PC-9 (cell line): ENCODE results near the gene PPP1R9A. TPM values are rescaled to one million over a fixed set of nuclear protein-coding genes. Genes with fewer than 3 reads are reported as not detected.

Experiments used
- BruUV-seq: library from RNA; stranded (reverse); fragments of 400-500 nt; replicated peaks from 2 replicates; lab custom pipeline; 2021; lab: Mats Ljungman, UMichigan
- CTCF ChIA-PET: fragments of 300-600 bp; sonication (Branson Sonifier 250); formaldehyde crosslinking; loops from one replicate; lab custom pipeline; 2022; ENCODE audit warnings: antibody characterized with exemption; lab: Charles Lee
- POLR2A ChIA-PET: fragments of 300-600 bp; sonication (Branson Sonifier 250); formaldehyde crosslinking; loops from one replicate; lab custom pipeline; 2022; ENCODE audit warnings: antibody characterized with exemption; ENCODE audit not compliant: unreplicated experiment; lab: Charles Lee
- DNase-seq, 2 experiments: peaks; one replicate each; pipeline versions ENCODE4 v3.0.0 to v3.0.0-alpha.2; 2015 to 2022; ENCODE audit warnings: mixed read lengths in 1 of 2
- H2AFZ ChIP-seq: fragments of 200-600 bp; sonication (generic); 2 replicates; pipeline ENCODE4 v1.8.1; 2017; ENCODE audit warnings: antibody characterized with exemption
- H3F3A ChIP-seq: fragments of 200-600 bp; sonication (generic); 2 replicates; pipeline ENCODE4 v1.8.1; 2017; ENCODE audit warnings: antibody characterized with exemption, mild to moderate bottlenecking, low read depth; ENCODE audit not compliant: insufficient read depth
- H3K27ac ChIP-seq: fragments of 200-600 bp; sonication (generic); 2 replicates; pipeline ENCODE4 v1.6.1; 2016; ENCODE audit warnings: mixed run types
- H3K27me3 ChIP-seq: fragments of 200-600 bp; sonication (generic); 2 replicates; pipeline ENCODE4 v1.6.1; 2016; ENCODE audit warnings: low read depth, mixed run types; ENCODE audit not compliant: insufficient read depth
- H3K36me3 ChIP-seq: fragments of 200-600 bp; sonication (generic); 2 replicates; pipeline ENCODE4 v1.6.1; 2016; ENCODE audit warnings: low read depth, mixed run types
- H3K4me1 ChIP-seq: fragments of 200-600 bp; sonication (generic); replicated peaks from 2 replicates; pipeline ENCODE4 v1.6.1; 2016; ENCODE audit warnings: mixed run types; ENCODE audit not compliant: insufficient read depth
- H3K4me2 ChIP-seq: fragments of 200-600 bp; sonication (generic); 2 replicates; pipeline ENCODE4 v1.6.1; 2017; ENCODE audit warnings: mixed run types
- H3K4me3 ChIP-seq: fragments of 200-600 bp; sonication (generic); 2 replicates; pipeline ENCODE4 v1.6.1; 2016; ENCODE audit warnings: mixed run types
- H3K79me2 ChIP-seq: fragments of 200-600 bp; sonication (generic); 2 replicates; pipeline ENCODE4 v1.6.1; 2017; ENCODE audit warnings: low read depth, mixed run types
- H3K9me2 ChIP-seq: fragments of 200-600 bp; sonication (generic); 2 replicates; pipeline ENCODE4 v1.8.1; 2017; ENCODE audit warnings: mild to moderate bottlenecking; ENCODE audit not compliant: insufficient read depth
- H3K9me3 ChIP-seq: fragments of 200-600 bp; sonication (generic); 2 replicates; pipeline ENCODE4 v1.8.1; 2016; ENCODE audit warnings: low read depth; ENCODE audit not compliant: insufficient read depth
- H4K20me1 ChIP-seq: fragments of 200-600 bp; sonication (generic); 2 replicates; pipeline ENCODE4 v1.8.1; 2017; ENCODE audit not compliant: insufficient read depth
- CTCF ChIP-seq: fragments of 200-600 bp; sonication (generic); conservative IDR thresholded peaks from 2 replicates; pipeline ENCODE4 v1.6.1; 2017; ENCODE audit warnings: mixed run types, antibody characterized with exemption, mild to moderate bottlenecking, moderate library complexity
- EZH2 ChIP-seq: fragments of 200-600 bp; sonication (generic); IDR thresholded peaks from 2 replicates; pipeline ENCODE4 v1.8.0; 2017; ENCODE audit warnings: antibody characterized with exemption, low read depth
- intact Hi-C: fragments of 100-400 bp; cut with micrococcal nuclease; formaldehyde crosslinking; loops from one replicate; pipeline ENCODE4 v1.10.0; 2022; ENCODE audit not compliant: unreplicated experiment
- total RNA-seq: library from RNA; stranded (reverse); gene quantifications from 2 replicates; pipeline ENCODE4 v1.2.3, GENCODE V29; 2021

PPP1R9A gene
- total RNA-seq, 1 experiment from 2014 or later: 11.5 TPM

- H3F3A ChIP-seq: no peaks in the 10 kb centered on the region
- ChIA-PET POLR2A (no interaction called here), CTCF (no interaction called here)
- H3K27me3 ChIP-seq: no peaks in the 10 kb centered on the region
- no peak overlapping the region for H3K4me2 ChIP-seq
- TF ChIP-seq EZH2: no peak
- no peak for TF ChIP-seq CTCF
- H3K36me3 ChIP-seq: no peaks in the 10 kb centered on the region
- H2AFZ ChIP-seq: no peak overlapping the region
- no peaks in the 10 kb centered on the region for H3K9me2 ChIP-seq
- H3K4me3 ChIP-seq: no peak overlapping the region
- H3K4me1 ChIP-seq: no peaks in the 10 kb centered on the region
- no peaks in the 10 kb centered on the region for H3K79me2 ChIP-seq
- no peaks in the 10 kb centered on the region for H4K20me1 ChIP-seq
- no peaks in the 10 kb centered on the region for H3K9me3 ChIP-seq
- no TSS peak for BruUV-seq
- no peak for DNase-seq
- intact Hi-C loops: no loop called here
- no peak overlapping the region for H3K27ac ChIP-seq
Measured at GRCh38 chr7:94928168-94928707, 20.8 kb downstream of the PPP1R9A start.

- Histone ChIP-seq H3K9me2 (no peaks in the 10 kb centered on the region), H3K9me3 (no peaks in the 10 kb centered on the region), H4K20me1 (no peaks in the 10 kb centered on the region), H3K36me3 (no peaks in the 10 kb centered on the region), H3K4me3 (no peak overlapping the region), H3K27me3 (no peaks in the 10 kb centered on the region), H2AFZ (no peak overlapping the region), H3K4me1 (no peaks in the 10 kb centered on the region), H3K79me2 (no peaks in the 10 kb centered on the region), H3K27ac (no peak overlapping the region), H3K4me2 (no peak overlapping the region), H3F3A (no peaks in the 10 kb centered on the region)
- ChIA-PET POLR2A (interaction anchor here (0.6 kb wide), 1 partner anchor 716 kb away, joined by 5 read pairs; no protein-coding TSS in a partner anchor), CTCF (no interaction called here)
- DNase-seq: no peak
- BruUV-seq: no TSS peak
- no peak for TF ChIP-seq EZH2
- no peak for TF ChIP-seq CTCF
- intact Hi-C loops: no loop called here
Measured at GRCh38 chr7:94933256-94933990, 26.0 kb downstream of the PPP1R9A start.

DNA sequence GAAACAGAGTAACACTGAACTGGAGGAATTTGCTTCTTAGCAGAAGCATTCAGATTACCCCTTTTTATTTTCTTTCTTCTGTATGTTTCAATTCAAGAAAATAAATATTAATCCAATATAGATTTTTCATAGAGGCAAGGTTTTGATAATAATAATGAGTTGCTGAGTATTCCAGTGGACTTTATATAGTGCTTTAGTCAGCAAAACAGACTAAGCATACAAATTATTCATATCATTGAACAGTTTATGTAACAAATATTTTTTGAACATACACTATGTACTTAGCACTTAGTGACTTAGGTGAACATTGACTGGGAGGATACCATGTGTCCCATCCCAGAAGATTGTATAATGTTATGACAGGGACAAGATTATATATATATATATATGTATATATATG lies 32.0 kb downstream of the PPP1R9A start:
- BruUV-seq: no TSS peak
- POLR2A ChIA-PET: no interaction called here
- intact Hi-C loops: no loop called here

More for the DNA sequence above, 32.0 kb downstream of the PPP1R9A start:
- H3K4me1 ChIP-seq: peaks cover 10% of the 10 kb centered on the region
- no peaks in the 10 kb centered on the region; the same call in none of the 2 replicates for H3F3A ChIP-seq
- H3K9me3 ChIP-seq: no peaks in the 10 kb centered on the region
- no peak overlapping the region for H3K4me2 ChIP-seq
- no peak overlapping the region for H3K27ac ChIP-seq
- no peak for DNase-seq
- no peaks in the 10 kb centered on the region for H4K20me1 ChIP-seq
- no peak overlapping the region for H3K4me3 ChIP-seq
- no peaks in the 10 kb centered on the region for H3K36me3 ChIP-seq
- CTCF ChIA-PET: no interaction called here
- H3K79me2 ChIP-seq: no peaks in the 10 kb centered on the region
- H3K9me2 ChIP-seq: peaks cover 3% of the 10 kb centered on the region; the same call in 1 of the 2 replicates
- H3K27me3 ChIP-seq: no peaks in the 10 kb centered on the region
- no peak for TF ChIP-seq EZH2
- no peak overlapping the region for H2AFZ ChIP-seq
